Right atrium auricular region (tissue), 2 donors: ENCODE results near the gene ENO4. TPM values are rescaled to one million over a fixed set of nuclear protein-coding genes. Genes with fewer than 3 reads are reported as not detected.

Source experiments
- DNase-seq: peaks from one replicate; pipeline ENCODE4 v3.0.0-alpha.2; 2019; ENCODE audit warnings: low spot score
- H3K27ac ChIP-seq, 2 donors: fragments of 200-600 bp; sonication (generic); 1 replicate in 1 of 2; 2 replicates in 1 of 2; pipeline ENCODE4 v1.5.1; 2016 to 2019
- H3K27me3 ChIP-seq, 2 donors: fragments of 200-600 bp; sonication (generic); one replicate each; pipeline versions ENCODE4 v1.5.1 to v1.6.0; 2017 to 2019
- H3K36me3 ChIP-seq: fragments of 200-600 bp; sonication (generic); one replicate; pipeline ENCODE4 v1.5.1; 2016
- H3K4me1 ChIP-seq, 2 donors: fragments of 200-600 bp; sonication (generic); one replicate each; pipeline versions ENCODE4 v1.5.1 to v1.6.0; 2017 to 2019
- H3K4me3 ChIP-seq, 2 donors: fragments of 200-600 bp; sonication (generic); 1 replicate in 1 of 2; 2 replicates in 1 of 2; pipeline ENCODE4 v1.5.1; 2017 to 2019; ENCODE audit warnings: mild to moderate bottlenecking in 1 of 2, moderate library complexity in 1 of 2
- H3K9me3 ChIP-seq, 2 donors: fragments of 200-600 bp; sonication (generic); one replicate each; pipeline ENCODE4 v1.5.1; 2019
- CTCF ChIP-seq, 2 donors: fragments of 200-600 bp; sonication (generic); IDR thresholded peaks; one replicate each; pipeline ENCODE4 v1.5.1; 2019; ENCODE audit warnings: antibody characterized with exemption in 2 of 2
- total RNA-seq, 2 donors: library from RNA; depleted of rRNA; stranded (reverse); fragments of >200 nt; gene quantifications; one replicate each; pipeline ENCODE4 v1.1.0, GENCODE V29; 2016

ENO4 gene
- total RNA-seq, 2 donors from 2014 or later = 0.15 TPM; not detected in 1

- DNase-seq = no peak
- TF ChIP-seq CTCF (IDR thresholded peaks at IDR 0.05) = no peak
- no peaks in the 10 kb centered on the region for H3K27me3 ChIP-seq
- no peaks in the 10 kb centered on the region for H3K9me3 ChIP-seq
- no peak overlapping the region for H3K27ac ChIP-seq
- H3K4me3 ChIP-seq = no peak overlapping the region
- H3K4me1 ChIP-seq = no peaks in the 10 kb centered on the region
- H3K36me3 ChIP-seq = no peaks in the 10 kb centered on the region
Measured at GRCh38 chr10:116892907-116893685, 43.8 kb downstream of the ENO4 start.

- Histone ChIP-seq H3K9me3 (no peaks in the 10 kb centered on the region), H3K27me3 (no peaks in the 10 kb centered on the region), H3K27ac (no peak overlapping the region), H3K4me1 (no peaks in the 10 kb centered on the region), H3K4me3 (no peak overlapping the region), H3K36me3 (no peaks in the 10 kb centered on the region)
- DNase-seq = no peak
- TF ChIP-seq CTCF (IDR thresholded peaks at IDR 0.05) = no peak
Measured at GRCh38 chr10:116893686-116894037, 44.4 kb downstream of the ENO4 start.

- DNase-seq = no peak
- no peaks in the 10 kb centered on the region for H3K36me3 ChIP-seq
- no peaks in the 10 kb centered on the region for H3K9me3 ChIP-seq
- H3K27me3 ChIP-seq = no peaks in the 10 kb centered on the region
- H3K4me1 ChIP-seq = no peaks in the 10 kb centered on the region
- H3K27ac ChIP-seq = no peak overlapping the region
- H3K4me3 ChIP-seq = no peak overlapping the region
- TF ChIP-seq CTCF (IDR thresholded peaks at IDR 0.05) = no peak
Measured at GRCh38 chr10:116899626-116900025, 50.3 kb downstream of the ENO4 start.

GRCh38 chr10:116905845-116906210 lies 56.5 kb downstream of the ENO4 start:
- no peaks in the 10 kb centered on the region for H3K27me3 ChIP-seq
- TF ChIP-seq CTCF (IDR thresholded peaks at IDR 0.05) = no peak
- no peaks in the 10 kb centered on the region for H3K4me1 ChIP-seq
- H3K36me3 ChIP-seq = peaks cover 4% of the 10 kb centered on the region
- DNase-seq = no peak
- no peaks in the 10 kb centered on the region for H3K9me3 ChIP-seq
- H3K4me3 ChIP-seq = no peak overlapping the region
- H3K27ac ChIP-seq = no peak overlapping the region

GRCh38 chr10:116907245-116907987 lies 58.1 kb downstream of the ENO4 start:
- no peak for TF ChIP-seq CTCF (IDR thresholded peaks at IDR 0.05)
- H3K27me3 ChIP-seq = no peaks in the 10 kb centered on the region

More at GRCh38 chr10:116907245-116907987, 58.1 kb downstream of the ENO4 start:
- Histone ChIP-seq H3K4me3 (no peak overlapping the region), H3K9me3 (no peaks in the 10 kb centered on the region), H3K27ac (no peak overlapping the region), H3K36me3 (peaks cover 4% of the 10 kb centered on the region), H3K4me1 (no peaks in the 10 kb centered on the region)
- no peak for DNase-seq
